Neural progenitor cell (in vitro differentiated cells): Measurements from ENCODE around the gene KCTD13.

ENCODE experiments used
- EZH2 ChIP-seq: fragments of 200-600 bp; sonication (generic); IDR thresholded peaks from 2 replicates; pipeline ENCODE4 v1.6.1; 2017; ENCODE audit warnings: antibody characterized with exemption, mild to moderate bottlenecking, moderate library complexity
- EZH2phosphoT487 ChIP-seq: fragments of 200-600 bp; sonication (generic); IDR thresholded peaks from 2 replicates; pipeline ENCODE4 v1.6.1; 2017; ENCODE audit warnings: antibody characterized with exemption
- TF ChIP-seq, protein P1 (sequence below): fragments of 200-600 bp; sonication (generic); IDR thresholded peaks from 2 replicates; pipeline ENCODE4 v1.5.1; 2017; ENCODE audit warnings: antibody characterized with exemption, mild to moderate bottlenecking

DNA sequence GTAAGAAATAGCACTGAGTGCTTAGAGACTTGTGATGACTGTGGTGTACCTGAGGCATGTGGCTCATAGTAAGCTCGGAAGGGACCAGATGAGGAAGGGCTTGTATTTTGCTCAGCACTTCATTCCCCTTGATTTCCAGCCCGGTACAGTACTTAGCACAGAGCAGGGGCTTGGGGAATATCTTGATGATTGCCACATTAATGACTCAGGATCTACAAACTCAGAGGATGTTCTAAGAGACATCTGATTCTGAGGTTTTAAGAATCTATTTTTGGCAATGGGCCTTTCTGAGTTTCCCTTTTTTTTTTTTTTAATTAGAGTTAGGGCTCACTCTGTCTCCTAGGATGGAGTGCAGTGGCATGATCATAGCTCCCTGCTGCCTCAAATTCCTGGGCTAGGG is 16.6 kb downstream of the KCTD13 start:
- TF ChIP-seq, protein P1, sequence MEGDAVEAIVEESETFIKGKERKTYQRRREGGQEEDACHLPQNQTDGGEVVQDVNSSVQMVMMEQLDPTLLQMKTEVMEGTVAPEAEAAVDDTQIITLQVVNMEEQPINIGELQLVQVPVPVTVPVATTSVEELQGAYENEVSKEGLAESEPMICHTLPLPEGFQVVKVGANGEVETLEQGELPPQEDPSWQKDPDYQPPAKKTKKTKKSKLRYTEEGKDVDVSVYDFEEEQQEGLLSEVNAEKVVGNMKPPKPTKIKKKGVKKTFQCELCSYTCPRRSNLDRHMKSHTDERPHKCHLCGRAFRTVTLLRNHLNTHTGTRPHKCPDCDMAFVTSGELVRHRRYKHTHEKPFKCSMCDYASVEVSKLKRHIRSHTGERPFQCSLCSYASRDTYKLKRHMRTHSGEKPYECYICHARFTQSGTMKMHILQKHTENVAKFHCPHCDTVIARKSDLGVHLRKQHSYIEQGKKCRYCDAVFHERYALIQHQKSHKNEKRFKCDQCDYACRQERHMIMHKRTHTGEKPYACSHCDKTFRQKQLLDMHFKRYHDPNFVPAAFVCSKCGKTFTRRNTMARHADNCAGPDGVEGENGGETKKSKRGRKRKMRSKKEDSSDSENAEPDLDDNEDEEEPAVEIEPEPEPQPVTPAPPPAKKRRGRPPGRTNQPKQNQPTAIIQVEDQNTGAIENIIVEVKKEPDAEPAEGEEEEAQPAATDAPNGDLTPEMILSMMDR = no peak
- TF ChIP-seq EZH2phosphoT487 = no peak
- no peak for TF ChIP-seq EZH2
